Stimulated activated naive CD4-positive, alpha-beta T cell (primary cell): ENCODE measurements around the gene KCNN2.
"Not testable (repeated sequence)": the region's sequence is repeated elsewhere in the genome, so short reads cannot be mapped to it uniquely, and the experiment has no call there.

ENCODE experiments used
- DNase-seq, 6 experiments: peaks; one replicate each; lab custom pipeline; 2025; lab: John Stamatoyannopoulos, UW

KCNN2 gene

GRCh38 chr5:114419959-114420358 is 58.1 kb downstream of the KCNN2 start:
- DNase-seq = no peak

- DNase-seq = no peak
Measured at GRCh38 chr5:114427204-114427603, 65.3 kb downstream of the KCNN2 start.

- DNase-seq = no peak
Measured at GRCh38 chr5:114430532-114430931, 68.7 kb downstream of the KCNN2 start.

- DNase-seq = not testable (repeated sequence)
Measured at GRCh38 chr5:114432684-114433083, 70.8 kb downstream of the KCNN2 start.

GRCh38 chr5:114434396-114435219 is 72.7 kb downstream of the KCNN2 start:
- DNase-seq = no peak

GRCh38 chr5:114435220-114435481 is 73.3 kb downstream of the KCNN2 start:
- no peak for DNase-seq

GRCh38 chr5:114435885-114436299 is 74.0 kb downstream of the KCNN2 start:
- DNase-seq = no peak

- DNase-seq = no peak
Measured at GRCh38 chr5:114437936-114438335, 76.1 kb downstream of the KCNN2 start.

- no peak for DNase-seq
Measured at GRCh38 chr5:114438471-114438870, 76.6 kb downstream of the KCNN2 start.

GRCh38 chr5:114447084-114447773 is 85.4 kb downstream of the KCNN2 start:
- DNase-seq = no peak

- no peak for DNase-seq
Measured at GRCh38 chr5:114448481-114448880, 86.6 kb downstream of the KCNN2 start.

- no peak for DNase-seq
Measured at GRCh38 chr5:114449860-114450421, 88.1 kb downstream of the KCNN2 start.

GRCh38 chr5:114450437-114450836 is 88.6 kb downstream of the KCNN2 start:
- no peak for DNase-seq

- no peak for DNase-seq
Measured at GRCh38 chr5:114458726-114459125, 96.9 kb downstream of the KCNN2 start.

- DNase-seq = no peak
Measured at GRCh38 chr5:114467171-114467570, 105.3 kb downstream of the KCNN2 start.

GRCh38 chr5:114467729-114468128 is 105.9 kb downstream of the KCNN2 start:
- no peak for DNase-seq

GRCh38 chr5:114469372-114469771 is 107.5 kb downstream of the KCNN2 start:
- DNase-seq = no peak

- DNase-seq = no peak
Measured at GRCh38 chr5:114471529-114471928, 109.7 kb downstream of the KCNN2 start.

GRCh38 chr5:114473541-114473940 is 111.7 kb downstream of the KCNN2 start:
- DNase-seq = no peak

GRCh38 chr5:114477816-114478334 is 116.0 kb downstream of the KCNN2 start:
- DNase-seq = no peak

- no peak for DNase-seq
Measured at GRCh38 chr5:114500756-114501155, 138.9 kb downstream of the KCNN2 start.

- no peak for DNase-seq
Measured at GRCh38 chr5:114504560-114504959, 142.7 kb downstream of the KCNN2 start.

GRCh38 chr5:114524221-114524620 is 162.4 kb downstream of the KCNN2 start:
- no peak for DNase-seq
